AG10803 (cell line): ENCODE results near the gene KNCN.
A peak's percentile ranks its signal among the peaks of the same experiment; 100 is the strongest.

ENCODE experiments used
- DNase-seq: peaks from one replicate; pipeline ENCODE4 v3.0.0; 2010; ENCODE audit warnings: low read depth
- H3K4me3 ChIP-seq: 2 replicates; pipeline ENCODE4 v1.5.1; 2011; ENCODE audit warnings: mild to moderate bottlenecking, low read length, control low read depth
- CTCF ChIP-seq: conservative IDR thresholded peaks from 2 replicates; pipeline ENCODE4 v1.5.1; 2011; ENCODE audit warnings: mild to moderate bottlenecking, low read length, control low read depth, inconsistent platforms

KNCN gene

DNA sequence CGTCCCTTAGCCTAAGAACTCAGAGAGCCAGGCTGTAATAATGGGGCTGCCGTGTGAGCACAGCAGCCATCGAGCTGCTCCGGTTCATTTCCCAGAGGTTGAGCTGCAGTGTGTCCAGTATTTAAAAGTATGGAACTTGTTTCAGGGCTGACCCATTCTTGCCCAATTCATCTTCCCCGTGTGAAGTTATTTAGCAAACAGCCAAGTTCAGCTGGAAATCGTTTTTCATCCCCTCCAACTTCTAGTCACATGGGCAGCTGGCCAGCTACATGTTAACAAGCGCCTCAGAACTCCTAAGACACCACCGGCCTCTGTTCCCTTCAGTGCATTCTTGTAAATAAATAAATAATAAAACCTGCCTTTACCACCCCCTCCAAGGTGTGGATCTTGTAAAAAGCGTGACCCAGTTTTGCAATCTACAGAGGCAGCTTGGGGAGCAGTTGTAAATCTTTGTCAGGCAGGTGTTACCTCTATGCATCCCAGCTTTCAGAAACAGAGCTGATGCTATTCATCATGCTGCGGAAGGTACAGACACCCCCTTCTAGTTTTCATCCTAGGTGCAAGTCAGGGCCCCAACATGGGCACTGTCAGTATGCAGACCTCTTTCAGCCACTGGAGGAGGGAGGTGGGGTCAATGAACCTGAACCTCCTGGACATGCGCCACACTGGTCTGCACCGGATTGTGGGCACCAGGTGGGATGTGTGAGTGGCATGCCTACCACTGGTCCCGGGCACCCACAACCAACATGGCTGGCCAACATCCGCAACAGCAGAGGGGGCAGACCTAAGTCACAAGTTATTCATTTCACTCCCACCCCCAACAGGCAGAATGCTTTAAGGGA lies 18.7 kb upstream of the KNCN start:
- H3K4me3 ChIP-seq, result no peak overlapping the region
- no peak for TF ChIP-seq CTCF
- DNase-seq, result peak; percentile 63

GRCh38 chr1:46569116-46569515 lies 17.7 kb upstream of the KNCN start:
- H3K4me3 ChIP-seq, result no peak overlapping the region
- no peak for TF ChIP-seq CTCF
- no peak for DNase-seq

GRCh38 chr1:46568461-46568891 lies 17.0 kb upstream of the KNCN start:
- no peak for TF ChIP-seq CTCF
- peak; percentile 29 for DNase-seq
- H3K4me3 ChIP-seq, result no peak overlapping the region

DNA sequence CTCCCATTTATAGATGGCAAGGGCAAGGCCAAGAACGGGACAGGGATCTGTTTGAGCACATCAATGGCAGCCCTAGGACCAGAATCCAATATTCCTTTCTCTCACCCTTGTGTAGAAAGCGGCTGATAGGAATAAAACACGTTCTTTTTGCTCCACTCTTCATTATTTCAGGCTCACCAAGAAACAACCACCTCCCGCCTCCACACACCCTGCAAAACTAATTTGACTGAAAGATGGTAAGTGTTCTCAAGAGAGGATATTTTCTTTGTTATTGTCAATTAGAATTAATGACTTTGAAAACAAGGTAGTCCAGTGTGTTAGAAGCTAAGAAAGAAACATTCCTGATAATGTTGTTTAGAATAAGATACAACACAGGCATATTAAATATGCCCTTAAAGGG lies 11.9 kb upstream of the KNCN start:
- TF ChIP-seq CTCF, result no peak
- DNase-seq, result no peak
- no peak overlapping the region for H3K4me3 ChIP-seq

DNA sequence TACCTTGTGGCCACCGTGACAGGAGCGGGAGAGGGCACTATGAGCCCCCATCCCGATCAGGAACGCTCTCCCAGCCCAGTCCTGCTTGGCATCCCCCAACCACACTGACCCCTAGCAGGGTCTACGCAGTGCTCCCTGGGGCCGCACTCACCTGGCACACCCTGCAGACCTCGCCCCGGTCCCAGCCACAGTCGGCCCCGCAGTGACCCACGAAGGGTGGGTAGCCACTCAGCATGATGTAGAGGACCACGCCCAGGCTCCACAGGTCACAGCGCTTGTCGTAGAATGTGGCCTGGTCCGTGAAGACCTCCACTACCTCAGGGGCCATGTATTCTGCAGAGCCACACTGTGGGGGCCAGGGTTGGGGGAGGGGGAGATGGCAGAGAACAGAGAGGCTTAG lies 11.1 kb upstream of the KNCN start:
- no peak overlapping the region for H3K4me3 ChIP-seq
- no peak for TF ChIP-seq CTCF
- no peak for DNase-seq

- TF ChIP-seq CTCF, result no peak
- DNase-seq, result no peak
- no peak overlapping the region for H3K4me3 ChIP-seq
Observed at GRCh38 chr1:46558966-46559365, 7.5 kb upstream of the KNCN start.

DNA sequence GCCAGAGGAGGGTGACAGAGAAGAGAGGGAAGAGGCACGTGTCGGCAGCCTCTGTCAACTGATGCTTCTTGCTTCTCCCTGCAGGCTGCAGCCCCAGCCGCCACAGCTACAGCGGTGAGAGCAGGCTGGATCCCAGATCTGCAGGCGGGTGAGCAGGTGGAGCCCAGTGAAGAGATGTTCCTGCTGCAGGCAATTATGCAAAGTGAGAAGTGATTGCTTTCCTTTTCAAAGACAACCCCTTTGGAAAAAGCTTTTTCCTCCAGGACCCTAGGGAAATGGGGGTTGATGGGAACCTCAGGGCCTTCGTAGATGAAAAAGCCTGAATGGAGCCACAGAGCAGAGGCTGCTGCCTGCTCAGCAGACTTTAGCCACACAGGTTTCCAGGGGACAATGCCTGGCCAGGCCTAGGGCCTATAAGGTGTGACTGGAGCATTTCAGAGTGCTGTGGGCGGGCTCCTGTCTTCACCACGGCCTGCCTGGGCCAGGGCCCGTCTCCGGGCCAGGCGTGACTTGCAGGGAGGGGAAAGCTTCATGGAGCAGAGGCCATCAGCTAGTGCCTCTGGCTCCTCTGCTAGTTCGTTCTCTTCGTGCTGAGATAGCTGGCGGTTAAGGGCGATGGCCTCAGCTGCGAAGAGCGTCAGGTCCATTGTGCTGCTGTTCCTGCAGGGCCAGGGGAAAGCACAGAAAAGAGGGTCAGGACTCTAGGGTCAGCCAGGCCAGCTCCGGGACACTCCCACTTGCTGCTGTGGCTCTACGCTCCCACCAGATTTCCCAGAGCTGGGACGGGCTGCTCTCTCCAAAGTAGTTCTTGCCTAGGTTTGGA lies 6.9 kb upstream of the KNCN start:
- no peak for DNase-seq
- no peak for TF ChIP-seq CTCF
- no peak overlapping the region for H3K4me3 ChIP-seq
